ENCODE measurements around the gene NUP210. TPM values are rescaled to one million over a fixed set of nuclear protein-coding genes. Genes with fewer than 3 reads are reported as not detected.

NUP210 gene
- total and polyA plus RNA-seq, 2 of the 13 experiments (the other 11 are each of a cell fraction or from before 2014, with no cell fraction given), result 31.6 to 35.2 TPM

- Histone ChIP-seq H3K9me3 (ENCODE audit: low read length) (no peaks in the 10 kb centered on the region), H3K79me2 (ENCODE audit: insufficient read depth, low read length) (no peaks in the 10 kb centered on the region), H3K9ac (ENCODE audit: insufficient read depth, low read depth, low read length) (no peak overlapping the region), H2AFZ (ENCODE audit: low read length) (no peak overlapping the region), H3K4me3 (replicated peaks in 1 of 3; ENCODE audit: insufficient read depth in 1 of 3, low read depth in 2 of 3, low read length in 3 of 3) (no peak overlapping the region), H3K36me3 (replicated peaks in 1 of 2; ENCODE audit: control insufficient read depth in 1 of 2, insufficient read depth in 2 of 2, low read length in 2 of 2) (no peaks in the 10 kb centered on the region), H3K4me2 (ENCODE audit: low read depth, low read length) (no peak overlapping the region), H4K20me1 (ENCODE audit: insufficient read depth, low read length) (no peaks in the 10 kb centered on the region), H3K27ac (ENCODE audit: extremely low read length, insufficient read depth, low read length) (no peak overlapping the region), H3K27me3 (ENCODE audit: control insufficient read depth in 1 of 2, insufficient read depth in 2 of 2, low read length in 2 of 2) (peaks cover 0 to 17% of the 10 kb centered on the region in 2 experiments; a peak in 3 of 5 replicates), H3K4me1 (ENCODE audit: insufficient read depth, low read length) (peaks cover 93% of the 10 kb centered on the region)
- no peak for TF ChIP-seq ZNF878 (CRISPR knock-in tag; IDR thresholded peaks at IDR 0.05)
- TF ChIP-seq MBNL3 (CRISPR knock-in tag; conservative IDR thresholded peaks at IDR 0.05), result no peak
- no peak for TF ChIP-seq TCF7 (IDR thresholded peaks at IDR 0.05; ENCODE audit: low read depth)
- no peak for TF ChIP-seq MLLT10 (CRISPR knock-in tag; IDR thresholded peaks at IDR 0.05)
- TF ChIP-seq ZNF784 (CRISPR knock-in tag; IDR thresholded peaks at IDR 0.05; ENCODE audit: borderline replicate concordance), result no peak
- TF ChIP-seq SOX6 (IDR thresholded peaks at IDR 0.05), result no peak
- TF ChIP-seq SOX6 (CRISPR knock-in tag; IDR thresholded peaks at IDR 0.05), result no peak
- TF ChIP-seq KLF12 (CRISPR knock-in tag; IDR thresholded peaks at IDR 0.05; ENCODE audit: borderline replicate concordance), result no peak
- WGBS (ENCODE audit: low lambda C conversion rate), result 50% methylated on average over 5 of the region's 5 CpGs
- POLR2A ChIA-PET, result interaction anchor here (1.2 kb wide), 1 partner anchor 8 kb away, joined by 3 read pairs; no protein-coding TSS in a partner anchor
- BruUV-seq (replicated peaks), result no TSS peak
- FAIRE-seq, result no peak
- no peak for DNase-seq (ENCODE audit: low spot score)
- in situ Hi-C loops (cut with HindIII; ENCODE audit: extremely low pct_ligation_motif_present, low pct_unique_long_range_greater_than_20kb) (loop anchor here (10.0 kb wide), 1 partner anchor 368 kb away; no protein-coding TSS in a partner anchor), intact Hi-C loops (cut with micrococcal nuclease; ENCODE audit: unreplicated experiment) (no loop called here)
- no peak for ATAC-seq
- CTCF ChIA-PET (ENCODE audit: low intra/inter-chr PET ratio, low total read pairs), result interaction anchor here (1.1 to 2.3 kb wide), 3 partner anchors 8 to 17 kb away, joined by 3 to 7 read pairs (median 7); partner anchors contain the start of gene HDAC11
Observed at GRCh38 chr3:13462822-13463221, 42.7 kb upstream of the NUP210 start.

Measured in HepG2 (cell line).